GM21825 (cell line): Measurements from ENCODE around the gene PML.
"Not testable (repeated sequence)": the region's sequence is repeated elsewhere in the genome, so short reads cannot be mapped to it uniquely, and the experiment has no call there.

Experiments used
- ATAC-seq: cut with Tn5 transposase; IDR thresholded peaks from one replicate; pipeline ENCODE4 v1.9.1; 2021; ENCODE audit warnings: mild to moderate bottlenecking, moderate library complexity; ENCODE audit not compliant: unreplicated experiment

PML gene

GRCh38 chr15:74037171-74038117 is 42.9 kb downstream of the PML start:
- no peak for ATAC-seq

- no peak for ATAC-seq
These were observed 44.5 kb downstream of the PML start for GRCh38 chr15:74038707-74039655.

GRCh38 chr15:74039656-74040010 is 45.1 kb downstream of the PML start:
- no peak for ATAC-seq

- no peak for ATAC-seq
These were observed 45.8 kb downstream of the PML start for GRCh38 chr15:74040109-74040850.

- ATAC-seq = no peak
These were observed 46.8 kb downstream of the PML start for GRCh38 chr15:74041311-74041756.

- no peak for ATAC-seq
These were observed 47.4 kb downstream of the PML start for GRCh38 chr15:74041777-74042435.

- ATAC-seq = no peak
These were observed 48.3 kb downstream of the PML start for GRCh38 chr15:74042603-74043424.

- no peak for ATAC-seq
These were observed 49.1 kb downstream of the PML start for GRCh38 chr15:74043425-74044266.

GRCh38 chr15:74044267-74045110 is 50.0 kb downstream of the PML start:
- ATAC-seq = no peak

- ATAC-seq = no peak
These were observed 50.7 kb downstream of the PML start for GRCh38 chr15:74045184-74045583.

GRCh38 chr15:74045636-74046274 is 51.2 kb downstream of the PML start:
- no peak for ATAC-seq

- ATAC-seq = no peak
These were observed 51.8 kb downstream of the PML start for GRCh38 chr15:74046275-74046674.

- no peak for ATAC-seq
These were observed 55.6 kb downstream of the PML start for GRCh38 chr15:74050127-74050526.

GRCh38 chr15:74050556-74051234 is 56.2 kb downstream of the PML start:
- ATAC-seq = no peak

GRCh38 chr15:74052271-74053260 is 58.0 kb downstream of the PML start:
- ATAC-seq = not testable (repeated sequence)
